GM21367 (cell line): ENCODE results near the gene MPRIP.

ENCODE experiments used
- ATAC-seq: cut with Tn5 transposase; IDR thresholded peaks from one replicate; pipeline ENCODE4 v1.9.1; 2021; ENCODE audit not compliant: unreplicated experiment

Gene MPRIP

DNA sequence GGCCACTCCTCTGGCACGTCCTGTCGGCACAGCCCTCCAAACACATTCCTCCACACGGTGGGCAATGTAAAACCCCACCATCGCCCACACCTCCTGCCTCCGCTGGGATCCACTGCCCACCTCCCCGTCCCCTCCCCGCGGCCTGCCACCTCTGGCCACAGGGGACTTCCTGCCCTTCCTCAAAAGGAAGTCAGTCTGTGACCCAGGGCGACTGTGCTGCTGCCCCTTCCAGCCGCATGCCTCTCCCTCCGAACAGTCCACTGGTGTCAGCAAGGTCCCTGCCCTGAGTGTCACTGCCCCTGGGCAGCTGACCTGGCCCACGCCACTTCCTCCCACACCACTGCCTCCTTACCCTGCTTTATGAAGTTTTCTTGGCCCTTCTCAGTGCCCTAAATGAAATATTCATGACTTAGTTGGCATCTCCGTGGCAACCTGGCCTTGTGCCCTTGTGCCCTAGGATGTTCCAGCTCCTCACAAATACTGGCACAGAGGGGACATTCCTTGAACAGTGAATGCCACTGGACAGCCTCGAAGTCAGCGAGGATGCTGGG, 161.9 kb downstream of the MPRIP start:
- ATAC-seq, result no peak

DNA sequence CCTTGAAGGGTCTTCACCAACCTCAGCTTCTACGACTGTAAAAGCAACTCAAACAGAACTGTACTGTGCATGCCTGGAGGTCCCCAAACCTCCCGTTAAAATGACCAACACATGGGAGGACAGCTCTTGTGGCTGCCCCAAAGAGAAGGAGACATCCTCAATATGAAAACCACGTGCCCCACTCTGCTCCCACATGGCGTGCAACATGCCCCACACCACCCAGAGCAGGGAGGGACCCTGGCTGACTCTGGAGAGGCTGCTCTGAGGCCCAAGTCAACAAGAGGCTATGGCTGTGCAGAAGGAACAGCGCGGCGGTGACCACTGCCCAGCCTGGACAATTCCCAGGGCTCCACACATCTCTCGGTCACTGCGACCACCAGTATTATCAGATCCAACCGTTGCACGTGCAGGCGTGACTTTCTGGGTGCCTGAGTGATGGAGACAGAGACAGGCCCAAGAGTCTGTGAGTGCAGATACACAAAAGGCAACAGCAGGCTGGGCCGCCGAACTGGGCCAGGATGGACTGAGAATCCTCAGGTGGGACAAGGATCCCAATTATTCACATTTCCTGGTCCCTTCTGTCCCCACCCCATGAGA, 162.5 kb downstream of the MPRIP start:
- ATAC-seq, result no peak

DNA sequence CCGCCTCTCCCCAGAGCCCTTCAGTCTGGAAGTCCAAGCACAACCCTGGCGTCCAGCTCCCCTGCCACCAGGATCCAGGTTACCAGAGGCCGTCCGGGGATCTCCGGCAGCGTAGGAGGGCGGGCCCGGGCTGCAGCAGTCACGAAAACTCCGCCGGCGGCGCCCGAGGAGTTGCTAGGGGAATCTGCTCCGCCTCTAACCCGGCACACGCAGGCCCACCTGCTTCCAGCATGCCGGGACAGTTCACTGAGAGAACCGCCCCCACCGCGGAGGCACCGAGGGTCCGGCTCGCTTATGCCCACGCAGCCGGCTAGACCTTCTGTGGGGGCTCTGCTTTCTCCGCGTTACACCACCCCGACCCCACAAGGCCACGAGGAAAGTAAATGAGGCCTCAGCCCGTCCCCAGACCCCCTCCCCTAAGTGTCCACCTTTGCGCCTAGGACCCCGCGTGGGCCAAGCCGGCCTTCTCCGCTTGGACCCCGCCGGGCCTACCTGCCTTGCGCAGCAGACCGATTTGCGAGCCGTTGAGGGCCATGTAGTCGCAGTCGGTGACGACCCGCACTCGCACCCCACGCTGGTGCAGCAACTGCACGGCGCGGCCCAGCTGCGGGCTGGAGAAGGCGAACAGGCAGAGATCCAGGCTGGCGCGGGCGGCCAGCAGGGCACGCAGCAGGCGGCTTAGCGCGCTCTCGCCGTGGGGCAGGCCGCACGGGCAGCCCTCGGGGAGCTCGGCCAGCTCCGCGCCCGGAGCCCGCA, 163.3 kb downstream of the MPRIP start:
- peak; percentile 2 for ATAC-seq

DNA sequence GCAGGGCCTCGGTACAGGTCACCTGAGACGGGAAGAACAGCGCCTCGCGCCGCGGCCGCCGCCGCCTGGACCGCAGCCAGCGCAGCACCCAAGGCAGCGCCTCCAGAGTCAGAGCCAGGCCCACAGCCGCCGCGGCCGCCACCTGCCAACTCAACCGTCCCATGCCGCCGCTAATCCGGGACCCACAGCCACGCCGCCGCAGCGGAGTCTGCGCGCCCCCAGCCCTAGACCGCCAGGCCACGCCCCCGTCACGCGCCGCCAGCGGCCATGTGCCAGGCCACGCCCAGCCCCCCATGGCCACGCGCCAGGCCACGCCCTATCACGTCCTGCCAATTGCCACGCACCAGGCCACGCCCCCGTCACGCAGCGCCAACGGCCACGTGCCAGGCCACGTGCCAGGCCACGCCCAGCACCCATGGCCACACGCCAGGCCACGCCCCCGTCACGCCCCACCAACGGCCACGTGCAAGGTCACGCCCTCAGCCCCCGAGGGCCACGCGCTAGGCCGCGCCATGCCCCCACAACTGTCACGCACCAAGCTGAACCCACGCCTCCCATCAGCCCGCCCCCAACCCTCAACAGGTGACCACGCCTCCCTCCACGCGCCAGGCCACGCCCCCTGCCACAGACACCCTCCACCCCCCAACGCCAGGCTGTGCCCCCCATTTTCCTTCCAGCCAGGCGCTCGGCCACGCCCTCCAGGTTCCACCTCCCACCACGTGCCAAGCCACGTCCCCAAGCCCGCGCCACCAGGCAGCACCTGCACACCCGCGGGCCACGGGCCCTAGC, 164.1 kb downstream of the MPRIP start, which contains the start of gene PLD6:
TSS of gene PLD6 (minus strand) at position 210 of the 789 bp plus-strand sequence. CDS start at position 163, 47 bp downstream.
- peak; percentile 51 for ATAC-seq

DNA sequence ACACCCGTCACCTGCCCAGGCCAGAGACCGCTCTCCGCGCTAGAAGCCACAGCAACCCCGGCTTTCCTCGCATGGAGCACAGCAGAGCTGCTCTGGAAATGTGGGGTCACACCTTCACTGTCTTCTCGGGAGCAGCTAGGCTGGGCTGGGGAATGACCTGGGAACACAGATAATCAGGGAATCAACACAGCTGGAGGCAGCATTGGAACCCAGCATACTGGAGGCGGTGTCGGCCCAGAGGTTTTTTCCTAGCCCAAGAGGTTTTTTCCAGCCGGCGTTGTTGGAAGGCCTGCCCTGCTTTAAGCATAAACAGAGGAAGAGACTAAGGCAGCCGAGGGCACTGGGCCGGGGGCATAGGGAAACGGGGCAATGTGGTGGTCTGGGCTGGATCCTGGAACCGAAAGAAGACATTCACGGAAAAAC, 164.7 kb downstream of the MPRIP start:
- no peak for ATAC-seq

DNA sequence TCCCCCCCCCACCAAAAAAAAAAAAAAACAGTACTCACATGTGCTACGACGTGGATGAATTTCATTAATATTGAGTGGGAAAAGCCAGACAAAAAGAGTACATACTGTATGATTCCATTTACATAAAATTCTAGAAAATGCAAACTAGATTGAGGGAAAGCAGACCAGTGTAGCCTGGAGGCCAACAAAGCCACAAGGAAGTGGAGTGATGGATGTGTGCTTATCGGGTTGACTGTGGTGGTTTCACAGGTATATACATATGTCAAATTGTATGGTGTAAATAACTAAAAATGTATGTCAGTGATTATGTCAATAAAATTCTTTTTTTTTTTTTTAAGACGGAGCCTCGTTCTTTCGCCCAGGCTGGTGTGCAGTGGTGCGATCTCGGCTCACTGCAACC, 165.7 kb downstream of the MPRIP start:
- no peak for ATAC-seq

DNA sequence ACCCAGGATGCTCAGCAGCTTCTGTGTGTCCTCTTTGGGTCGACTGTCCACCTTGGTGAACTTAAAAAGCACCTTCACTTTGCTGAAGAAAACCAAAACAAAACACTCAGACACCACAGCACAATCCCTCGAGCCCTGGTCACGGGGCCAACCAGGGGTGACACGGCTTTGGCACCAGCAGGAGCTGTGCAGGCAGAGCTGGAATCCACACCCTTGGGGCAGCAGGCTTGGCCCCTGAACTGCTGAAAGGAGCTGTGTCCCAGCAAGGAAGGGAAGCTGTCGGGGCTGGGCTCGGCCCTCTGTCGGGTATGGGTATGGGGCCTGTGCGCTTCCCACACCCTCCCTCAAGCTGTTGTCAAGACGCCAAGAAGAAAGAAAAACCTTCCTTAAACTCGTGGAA, 171.5 kb downstream of the MPRIP start:
- no peak for ATAC-seq

DNA sequence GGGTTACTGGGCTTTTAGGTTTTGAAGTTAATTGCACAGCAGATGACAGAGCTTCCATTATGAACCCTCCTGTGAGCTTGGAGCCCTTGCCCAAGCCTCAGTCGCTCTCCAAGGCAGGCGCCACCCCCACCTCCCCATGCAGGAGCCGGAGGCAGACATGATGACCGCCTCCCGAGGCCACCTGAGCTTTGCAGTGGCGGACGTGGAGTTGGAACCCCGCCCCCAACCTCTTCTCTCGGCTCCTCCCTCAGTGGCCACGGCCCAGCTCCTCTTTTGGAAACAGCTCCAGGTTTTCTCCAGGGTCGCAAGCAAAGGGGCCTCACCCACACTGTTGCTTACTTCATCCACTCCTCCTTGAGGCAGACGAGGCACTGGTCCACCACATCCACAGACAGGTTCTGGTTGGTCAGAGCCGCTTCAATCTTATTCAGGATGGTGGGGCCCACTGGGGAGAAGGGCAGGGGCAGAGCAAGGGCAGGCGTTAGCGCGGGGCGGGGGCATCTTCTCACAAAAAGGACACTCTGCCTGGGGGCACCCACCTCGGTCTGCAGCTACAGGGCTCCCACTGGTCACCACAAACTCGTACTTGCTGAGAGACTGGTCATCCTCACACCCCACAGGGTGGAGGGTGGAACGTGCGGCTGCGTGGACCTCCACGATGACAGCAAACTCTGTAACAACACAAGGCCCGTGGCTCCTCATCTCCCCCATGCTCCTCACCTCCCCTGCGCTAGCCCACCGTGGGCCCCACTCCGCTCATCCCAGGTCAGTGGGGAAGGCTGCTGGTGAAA, 172.6 kb downstream of the MPRIP start:
- no peak for ATAC-seq

DNA sequence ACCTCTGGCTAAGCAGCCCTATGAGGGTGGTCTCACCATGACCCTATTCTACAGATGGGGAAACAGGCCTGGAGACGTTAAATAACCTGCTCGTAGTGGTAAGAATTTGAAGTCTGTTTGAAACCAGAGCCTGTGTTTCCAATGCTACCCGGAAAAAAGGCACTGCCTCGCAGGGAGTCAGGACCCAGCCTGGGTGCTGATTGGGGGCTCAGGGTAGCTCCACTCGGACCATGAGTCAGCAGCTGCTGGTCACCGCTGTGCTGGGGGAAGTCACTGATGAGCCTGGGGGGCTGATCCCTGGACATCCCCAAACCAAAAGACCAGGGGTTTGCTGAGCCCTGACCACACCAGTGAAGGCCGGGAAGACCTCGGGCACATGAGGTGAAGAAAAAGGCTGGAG, 173.3 kb downstream of the MPRIP start:
- no peak for ATAC-seq

DNA sequence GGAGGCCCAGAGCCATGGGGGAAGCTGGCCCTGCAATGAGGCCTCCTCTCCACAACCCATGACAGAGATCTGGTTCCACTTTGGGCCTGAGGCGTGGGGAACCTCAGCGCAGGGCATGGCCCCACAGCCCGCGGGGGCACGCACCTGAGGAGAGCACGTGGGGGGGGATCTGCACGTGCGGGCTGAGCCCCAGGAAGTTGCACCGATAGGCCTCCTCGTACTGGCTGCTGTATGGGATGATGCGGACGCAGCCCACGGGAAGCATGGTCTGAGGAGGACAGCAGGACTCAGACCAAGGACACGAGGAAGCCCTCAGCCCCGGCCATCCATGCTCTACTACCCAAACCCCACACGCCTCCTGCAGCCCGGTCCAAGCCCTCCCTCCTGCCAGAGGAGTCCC, 174.0 kb downstream of the MPRIP start:
- ATAC-seq, result no peak

DNA sequence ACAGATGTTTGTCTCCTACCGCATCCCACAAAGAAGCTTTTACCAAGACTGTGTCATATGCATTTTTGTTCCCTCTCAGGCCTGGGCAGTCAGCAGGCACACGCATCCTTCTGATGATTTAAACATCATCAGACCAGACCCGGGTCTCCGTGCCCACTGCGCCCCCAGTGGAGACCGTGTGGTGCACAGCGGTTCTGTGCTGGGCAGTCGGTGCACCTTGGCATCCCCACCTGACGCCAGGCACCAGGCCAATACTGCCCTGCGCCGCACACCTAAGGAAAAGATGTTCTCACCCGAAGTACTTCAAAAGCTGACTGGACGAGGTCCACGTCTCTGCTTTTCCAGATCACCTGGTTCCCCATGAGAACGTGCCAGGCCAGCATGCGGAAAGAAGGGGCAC, 174.5 kb downstream of the MPRIP start:
- no peak for ATAC-seq

DNA sequence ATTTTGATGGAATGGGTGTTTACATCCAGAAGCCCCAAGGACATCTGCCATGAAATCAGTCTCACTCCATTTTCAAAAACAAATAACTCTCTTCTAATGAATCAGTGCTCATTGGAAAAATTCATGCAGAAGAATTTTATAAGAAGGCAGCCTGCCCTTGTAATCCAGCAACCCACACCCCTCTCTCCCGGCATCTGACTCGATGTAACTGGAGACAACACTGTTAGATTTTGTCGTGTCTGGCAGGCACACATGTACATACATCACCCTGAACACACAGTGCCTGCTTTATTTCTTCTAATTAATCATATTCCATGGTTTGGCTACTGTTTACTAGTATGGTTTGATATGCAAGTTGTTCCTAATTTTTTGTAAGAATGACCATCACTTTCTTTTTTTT, 175.7 kb downstream of the MPRIP start:
- no peak for ATAC-seq

DNA sequence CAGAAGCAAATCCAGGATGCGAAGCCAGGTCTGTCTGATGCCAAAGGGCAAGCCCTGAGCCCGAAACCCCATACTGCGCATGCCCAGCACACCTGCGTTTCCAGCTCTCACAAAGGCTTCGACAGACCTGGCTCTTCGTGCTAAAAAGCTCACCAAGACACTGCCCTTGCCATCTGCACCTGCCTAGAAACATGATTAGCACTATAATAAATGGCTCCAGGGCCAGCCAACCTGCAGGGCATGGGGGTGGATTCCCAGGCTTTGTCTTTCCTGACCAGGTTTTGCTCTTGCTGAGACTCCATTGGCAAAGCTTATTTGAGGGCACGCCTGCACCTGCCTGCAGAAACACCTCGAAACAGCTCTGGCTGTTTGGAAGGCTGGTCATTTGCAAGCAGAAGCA, 178.3 kb downstream of the MPRIP start:
- ATAC-seq, result no peak

DNA sequence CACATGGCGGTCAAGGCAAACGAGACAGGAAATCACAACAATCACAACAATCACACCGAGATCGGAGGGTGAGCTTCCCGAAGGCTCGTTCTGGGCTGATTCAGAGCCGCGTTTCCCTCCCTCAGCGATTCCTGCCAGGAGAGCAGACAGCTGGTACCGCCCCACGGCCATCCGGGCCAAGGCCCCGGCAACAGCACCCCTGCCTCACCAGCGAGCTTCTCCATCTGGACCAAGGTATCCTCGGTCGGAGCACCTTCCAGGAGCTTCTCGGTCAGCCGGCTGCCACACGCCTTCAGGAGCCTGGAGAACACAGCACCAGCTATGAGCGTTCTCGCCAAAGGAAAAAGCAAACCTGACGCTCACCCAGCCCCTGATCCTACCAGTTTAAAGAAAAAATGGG, 179.1 kb downstream of the MPRIP start:
- no peak for ATAC-seq

DNA sequence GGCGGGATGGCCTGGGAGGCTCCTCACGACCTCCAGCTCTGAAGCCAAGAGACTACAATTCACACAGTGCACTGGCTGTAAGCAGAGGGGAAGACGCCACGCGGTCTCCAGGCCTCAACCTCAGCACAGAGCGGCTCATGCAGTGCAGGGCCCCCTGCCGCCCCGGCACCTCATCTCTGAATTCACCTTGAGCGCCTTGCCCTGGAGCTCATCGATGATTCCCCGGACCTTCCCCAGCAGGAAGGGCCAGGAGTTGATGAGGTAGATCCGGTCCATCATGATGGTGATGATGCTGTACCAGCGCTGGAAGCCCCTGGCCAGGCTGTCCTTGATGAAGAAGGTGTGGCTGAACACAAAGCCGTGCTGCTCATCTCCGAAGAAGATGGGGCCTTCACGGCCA, 181.5 kb downstream of the MPRIP start:
- ATAC-seq, result no peak

DNA sequence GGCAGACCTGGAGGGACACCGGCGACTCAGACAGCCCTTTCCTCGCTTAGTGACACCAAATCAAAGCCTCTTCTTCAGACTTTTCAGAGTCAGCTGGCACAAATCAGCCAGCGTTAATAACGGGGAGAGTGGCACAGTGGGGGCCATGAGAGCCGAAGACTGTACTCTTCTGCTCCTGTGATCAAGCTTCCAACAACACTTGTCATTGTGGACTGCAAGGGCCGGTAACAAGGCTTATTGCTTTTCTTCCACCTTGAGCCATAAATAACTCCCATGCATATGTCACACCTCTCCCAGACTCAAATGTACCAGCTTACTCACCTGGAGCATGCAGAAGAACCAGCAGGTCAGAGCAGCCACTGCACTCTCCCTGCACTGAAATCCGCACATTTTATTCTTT, 181.9 kb downstream of the MPRIP start:
- ATAC-seq, result no peak

DNA sequence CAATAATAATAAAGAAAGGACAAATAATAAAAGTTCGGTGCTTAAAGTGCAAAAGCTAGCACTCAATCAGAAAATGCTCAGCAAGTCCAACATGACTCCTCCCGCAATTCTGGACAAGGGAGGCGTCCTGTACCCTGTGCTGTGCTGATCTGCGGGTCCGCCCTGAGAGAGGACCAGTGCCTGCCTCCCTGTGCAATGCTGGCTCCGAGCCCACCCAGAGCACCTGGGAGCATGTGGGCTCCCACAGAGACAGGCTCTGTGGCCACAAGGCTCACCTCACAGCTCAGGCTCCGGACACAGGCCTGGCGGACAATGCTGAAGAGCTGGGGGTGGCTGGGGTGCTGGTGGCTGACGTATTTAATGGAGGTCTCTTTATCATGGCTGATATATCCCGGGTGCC, 183.6 kb downstream of the MPRIP start:
- no peak for ATAC-seq

DNA sequence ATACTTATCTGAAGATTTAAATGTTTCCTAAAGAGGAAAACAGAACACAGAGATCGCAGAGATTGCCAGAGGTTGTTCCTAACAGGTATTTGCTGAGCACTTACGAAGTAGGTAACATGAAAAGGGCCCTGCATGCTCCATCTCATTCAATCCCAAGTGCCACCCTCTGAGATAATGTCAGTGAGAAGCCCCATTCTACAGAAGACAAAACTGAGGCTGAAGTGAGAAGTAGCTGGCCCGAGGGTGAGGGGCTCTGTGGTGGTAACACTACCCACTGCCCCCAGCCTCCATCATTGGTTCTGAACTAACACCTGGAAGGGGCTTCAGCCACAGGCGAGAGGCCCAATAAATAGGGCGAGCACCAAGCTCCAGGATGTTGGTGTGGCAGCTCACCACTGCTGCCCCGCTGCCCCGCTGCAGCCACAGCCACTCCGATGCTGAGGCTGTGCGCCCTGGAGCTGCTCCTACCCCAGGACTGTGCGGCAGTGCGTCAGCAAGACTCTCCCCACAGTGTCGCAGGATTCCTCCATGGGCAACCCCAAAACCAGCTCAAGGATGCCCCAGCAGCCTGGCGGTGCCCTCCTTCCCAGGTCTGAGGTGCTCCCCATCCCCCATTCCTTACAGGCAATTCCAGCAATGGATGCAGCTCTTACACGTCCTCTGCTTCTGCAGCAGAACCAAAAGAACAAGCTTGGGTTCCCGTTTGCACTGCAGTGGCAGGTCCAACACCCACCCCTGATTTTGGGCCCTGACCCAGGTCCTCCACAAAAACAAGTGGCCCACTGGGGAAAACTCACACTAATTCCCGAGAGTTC, 184.4 kb downstream of the MPRIP start:
- ATAC-seq, result no peak

DNA sequence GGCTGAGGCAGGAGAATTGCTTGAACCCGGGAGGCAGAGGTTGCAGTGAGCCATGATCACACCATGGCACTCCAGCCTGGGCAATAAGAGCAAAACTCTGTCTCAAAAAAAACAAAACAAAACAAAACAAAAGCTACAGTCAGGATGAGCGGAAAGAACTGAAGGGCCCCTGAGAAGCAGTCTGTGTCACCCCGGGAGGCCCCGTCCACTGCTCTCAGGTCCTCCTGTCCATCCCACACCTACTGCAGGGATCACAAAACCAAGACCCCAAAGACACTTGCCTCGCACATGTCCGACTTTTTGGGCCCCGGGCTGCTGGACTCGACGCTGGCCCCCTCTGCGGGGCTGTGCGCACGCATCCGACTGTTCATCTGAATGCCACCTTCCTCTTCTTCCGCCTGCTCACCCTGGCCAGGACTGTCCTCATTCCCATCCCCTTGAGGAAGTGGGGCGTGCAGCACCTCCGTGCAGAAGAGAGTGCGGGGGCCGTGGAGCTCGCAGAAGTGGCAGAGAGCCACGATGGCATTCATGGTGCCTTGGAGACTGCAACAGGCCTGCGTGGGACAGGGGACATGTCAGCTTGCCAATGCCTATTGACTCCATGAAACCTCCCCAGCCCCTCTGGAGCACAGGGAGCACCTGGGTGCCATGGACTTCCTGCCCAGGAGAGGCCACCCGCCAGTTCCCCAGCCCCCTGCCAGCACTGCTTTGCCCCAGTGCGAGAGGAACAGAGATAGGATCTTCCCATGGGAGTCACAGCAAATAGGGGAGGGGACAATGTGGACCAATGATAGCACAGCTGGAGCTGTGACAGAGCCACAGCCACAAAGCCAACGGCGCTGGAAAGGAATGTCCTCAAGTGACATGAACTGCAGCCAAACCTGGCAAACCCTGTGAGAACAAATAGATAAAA, 185.6 kb downstream of the MPRIP start:
- no peak for ATAC-seq
